Stomach (tissue), 9 donors: ENCODE results near the gene SGK2. TPM values are rescaled to one million over a fixed set of nuclear protein-coding genes. Genes with fewer than 3 reads are reported as not detected.
A peak's percentile ranks its signal among the peaks of the same experiment; 100 is the strongest.

Source experiments
- DNase-seq, 2 donors: peaks; one replicate each; pipeline versions ENCODE4 v3.0.0 to v3.0.0-alpha.2; 2013 to 2019
- H3K27ac ChIP-seq, 5 donors: fragments of 200-600 bp in 4 of 5; sonication (generic) in 4 of 5; one replicate each; pipeline ENCODE4 v1.5.1; 2013 to 2019; ENCODE audit warnings: mild to moderate bottlenecking in 1 of 5, moderate library complexity in 1 of 5
- H3K27me3 ChIP-seq, 3 donors: fragments of 200-600 bp; sonication (generic); one replicate each; pipeline ENCODE4 v1.5.1; 2017 to 2019; ENCODE audit warnings: mixed run types in 1 of 3
- H3K36me3 ChIP-seq, 4 donors: fragments of 200-600 bp; sonication (generic); 1 replicate in 3 of 4; 2 replicates in 1 of 4; pipeline ENCODE4 v1.5.1; 2016 to 2019
- H3K4me1 ChIP-seq, 4 donors: fragments of 200-600 bp; sonication (generic); one replicate each; pipeline ENCODE4 v1.5.1; 2016 to 2019
- H3K4me3 ChIP-seq, 4 donors: fragments of 200-600 bp; sonication (generic) in 3 of 4; one replicate each; pipeline ENCODE4 v1.5.1; 2016 to 2019; ENCODE audit warnings: mild to moderate bottlenecking in 1 of 4
- H3K9me3 ChIP-seq, 4 donors: fragments of 200-600 bp; sonication (generic); one replicate each; pipeline ENCODE4 v1.5.1; 2016 to 2019
- EP300 ChIP-seq: sonication (generic); formaldehyde crosslinking; IDR thresholded peaks from one replicate; pipeline ENCODE4 v1.6.1; 2017; ENCODE audit warnings: antibody characterized with exemption
- POLR2A ChIP-seq, 4 donors: fragments of 450-650 bp; IDR thresholded peaks; one replicate each; pipeline ENCODE4 v1.6.1; 2016; ENCODE audit warnings: antibody characterized with exemption in 4 of 4, control low read depth in 2 of 4, mild to moderate bottlenecking in 1 of 4, moderate library complexity in 1 of 4
- POLR2AphosphoS5 ChIP-seq, 3 donors: sonication (generic); formaldehyde crosslinking; IDR thresholded peaks; one replicate each; pipeline ENCODE4 v1.6.1; 2016; ENCODE audit warnings: antibody characterized with exemption in 3 of 3
- WGBS, 5 donors: extraction: QIAGEN DNeasy Blood & Tissue Kit in 3 of 5; methylation state at CpG; one replicate each; pipeline versions ENCODE4 v1.1.5 to v1.1.7; 2013 to 2018; 5-methylcytosine and 5-hydroxymethylcytosine counted together
- intact Hi-C: fragments of 100-400 bp; cut with DNase I; formaldehyde crosslinking; loops from one replicate; pipeline ENCODE4 v1.15.1; 2023; ENCODE audit warnings: low total_unique reads
- polyA plus RNA-seq, 3 donors: library from polyadenylated mRNA; stranded (reverse); fragments of 200-250 nt; gene quantifications; one replicate each; pipeline ENCODE4 v1.2.3, GENCODE V29; 2013
- total RNA-seq, 5 donors: library from RNA; depleted of rRNA; stranded (reverse); fragments of >200 nt; gene quantifications; one replicate each; pipeline versions ENCODE4 v1.1.0 to v1.2.3, GENCODE V29; 2014 to 2016
- TF ChIP-seq, protein P1 (sequence below), 7 experiments: fragments of 450-650 bp in 4 of 7; fragments of 200-600 bp in 3 of 7; sonication (generic) in 3 of 7; IDR thresholded peaks; one replicate each; pipeline ENCODE4 v1.5.1; 2016 to 2019; ENCODE audit warnings: antibody characterized with exemption in 7 of 7, control low read depth in 2 of 7, mild to moderate bottlenecking in 1 of 7
- donor health status: healthy with polysubstance abuse.
- donor health status: Bipolar disorder and iron deficiency.
- donor health status: healthy.

Gene SGK2
- total and polyA plus RNA-seq, 8 donors = 2.1 to 118 (median 24.0) TPM

- TF ChIP-seq EP300 (no peak), POLR2A (IDR thresholded peaks at IDR 0.05) (no peak), POLR2AphosphoS5 (IDR thresholded peaks at IDR 0.05) (no peak)
- TF ChIP-seq, protein P1, sequence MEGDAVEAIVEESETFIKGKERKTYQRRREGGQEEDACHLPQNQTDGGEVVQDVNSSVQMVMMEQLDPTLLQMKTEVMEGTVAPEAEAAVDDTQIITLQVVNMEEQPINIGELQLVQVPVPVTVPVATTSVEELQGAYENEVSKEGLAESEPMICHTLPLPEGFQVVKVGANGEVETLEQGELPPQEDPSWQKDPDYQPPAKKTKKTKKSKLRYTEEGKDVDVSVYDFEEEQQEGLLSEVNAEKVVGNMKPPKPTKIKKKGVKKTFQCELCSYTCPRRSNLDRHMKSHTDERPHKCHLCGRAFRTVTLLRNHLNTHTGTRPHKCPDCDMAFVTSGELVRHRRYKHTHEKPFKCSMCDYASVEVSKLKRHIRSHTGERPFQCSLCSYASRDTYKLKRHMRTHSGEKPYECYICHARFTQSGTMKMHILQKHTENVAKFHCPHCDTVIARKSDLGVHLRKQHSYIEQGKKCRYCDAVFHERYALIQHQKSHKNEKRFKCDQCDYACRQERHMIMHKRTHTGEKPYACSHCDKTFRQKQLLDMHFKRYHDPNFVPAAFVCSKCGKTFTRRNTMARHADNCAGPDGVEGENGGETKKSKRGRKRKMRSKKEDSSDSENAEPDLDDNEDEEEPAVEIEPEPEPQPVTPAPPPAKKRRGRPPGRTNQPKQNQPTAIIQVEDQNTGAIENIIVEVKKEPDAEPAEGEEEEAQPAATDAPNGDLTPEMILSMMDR (IDR thresholded peaks at IDR 0.05) = no peak
- no peaks in the 10 kb centered on the region for H3K27me3 ChIP-seq
- intact Hi-C loops = no loop called here
- H3K36me3 ChIP-seq = peaks cover 0 to 75% (median 36%) of the 10 kb centered on the region in 4 donors
- no peak for DNase-seq
- no peaks in the 10 kb centered on the region for H3K9me3 ChIP-seq
- peaks cover 0 to 5% (median 0%) of the 10 kb centered on the region in 4 donors for H3K4me1 ChIP-seq
- no peak overlapping the region for H3K4me3 ChIP-seq
- no peak overlapping the region for H3K27ac ChIP-seq
- WGBS, 5 donors = 66 to 85% (median 75%) methylated on average over 6 of the region's 6 CpGs
Observed at GRCh38 chr20:43538878-43539700, 19.7 kb upstream of the SGK2 start.

- Histone ChIP-seq H3K9me3 (no peaks in the 10 kb centered on the region), H3K36me3 (peaks cover 0 to 77% (median 32%) of the 10 kb centered on the region in 4 donors), H3K4me3 (no peak overlapping the region), H3K27ac (no peak overlapping the region), H3K4me1 (peaks cover 0 to 5% (median 0%) of the 10 kb centered on the region in 4 donors), H3K27me3 (no peaks in the 10 kb centered on the region)
- 87 to 94% (median 90%) methylated on average over 16 to 17 of the region's 17 CpGs for WGBS, 5 donors
- intact Hi-C loops = no loop called here
- no peak for TF ChIP-seq EP300
- TF ChIP-seq POLR2A (IDR thresholded peaks at IDR 0.05) = no peak
- TF ChIP-seq, protein P1 (IDR thresholded peaks at IDR 0.05) = no peak
- no peak for TF ChIP-seq POLR2AphosphoS5 (IDR thresholded peaks at IDR 0.05)
- DNase-seq = peak in 1 of 2 donors; percentile 17
Observed at GRCh38 chr20:43539975-43540672, 18.7 kb upstream of the SGK2 start.

DNA sequence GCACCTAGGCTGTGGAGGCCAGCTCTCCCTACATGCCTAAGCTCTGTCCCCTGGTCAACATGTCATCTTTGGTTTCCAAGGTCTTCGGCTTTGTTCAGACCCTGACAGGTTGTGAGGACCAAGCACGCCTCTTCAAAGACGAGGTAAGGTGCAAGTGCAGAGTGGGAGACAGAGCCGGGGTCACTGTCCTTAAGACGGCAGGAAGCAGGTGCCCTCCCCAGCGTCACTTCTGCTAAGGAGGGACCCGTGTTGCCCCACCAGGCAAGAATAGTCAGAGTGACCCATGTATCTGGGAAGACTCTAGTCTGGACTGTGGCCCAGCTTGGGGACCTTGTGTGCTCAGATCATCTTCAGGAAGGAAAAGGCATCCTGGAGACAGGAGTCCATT, 18.2 kb upstream of the SGK2 start:
- intact Hi-C loops = no loop called here
- peaks cover 0 to 5% (median 0%) of the 10 kb centered on the region in 4 donors for H3K4me1 ChIP-seq
- no peak overlapping the region for H3K4me3 ChIP-seq
- H3K36me3 ChIP-seq = peaks cover 0 to 72% (median 28%) of the 10 kb centered on the region in 4 donors
- H3K9me3 ChIP-seq = no peaks in the 10 kb centered on the region
- TF ChIP-seq, protein P1 (IDR thresholded peaks at IDR 0.05) = no peak
- no peak for TF ChIP-seq POLR2A (IDR thresholded peaks at IDR 0.05)
- TF ChIP-seq POLR2AphosphoS5 (IDR thresholded peaks at IDR 0.05) = no peak
- no peak for TF ChIP-seq EP300
- 85 to 95% (median 91%) methylated on average over 6 to 7 of the region's 7 CpGs for WGBS, 5 donors
- H3K27ac ChIP-seq = no peak overlapping the region
- H3K27me3 ChIP-seq = no peaks in the 10 kb centered on the region
- peak in 1 of 2 donors; percentile 9 for DNase-seq

GRCh38 chr20:43541214-43541613, 17.6 kb upstream of the SGK2 start:
- DNase-seq = no peak
- 45 to 76% (median 49%) methylated on average over 2 of the region's 2 CpGs for WGBS, 5 donors
- Histone ChIP-seq H3K27me3 (no peaks in the 10 kb centered on the region), H3K36me3 (peaks cover 0 to 71% (median 23%) of the 10 kb centered on the region in 4 donors), H3K4me1 (peaks cover 0 to 5% (median 0%) of the 10 kb centered on the region in 4 donors), H3K9me3 (no peaks in the 10 kb centered on the region), H3K27ac (no peak overlapping the region), H3K4me3 (no peak overlapping the region)
- TF ChIP-seq EP300 (no peak), POLR2A (IDR thresholded peaks at IDR 0.05) (no peak)
- intact Hi-C loops = no loop called here
